GM12801 (cell line): ENCODE data around the gene HEATR5A.

Experiments used
- TF ChIP-seq, protein P1 (sequence below): IDR thresholded peaks from one replicate; pipeline ENCODE4 v1.5.1; 2011; ENCODE audit warnings: control low read depth; ENCODE audit not compliant: insufficient read length; ENCODE audit errors: extremely low read depth

HEATR5A gene

DNA sequence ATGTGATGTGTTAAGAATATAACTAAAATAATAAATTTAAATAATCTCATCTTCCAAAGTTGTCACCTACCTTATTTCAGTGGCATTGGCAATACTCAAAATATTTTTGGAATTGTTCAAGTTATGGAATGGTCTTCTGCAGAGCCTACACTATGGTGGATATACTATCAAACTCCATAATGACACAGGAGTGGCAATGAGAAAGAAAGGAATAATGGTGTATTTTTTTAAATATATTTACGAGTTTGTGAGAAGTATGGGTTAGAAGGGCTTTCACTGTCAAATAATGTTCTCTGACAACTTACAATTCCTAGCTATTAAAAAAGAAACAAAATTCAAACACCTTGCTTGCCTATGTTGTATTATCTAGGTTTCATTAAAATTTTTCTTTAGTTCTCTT lies 38.1 kb downstream of the HEATR5A start:
- TF ChIP-seq, protein P1, sequence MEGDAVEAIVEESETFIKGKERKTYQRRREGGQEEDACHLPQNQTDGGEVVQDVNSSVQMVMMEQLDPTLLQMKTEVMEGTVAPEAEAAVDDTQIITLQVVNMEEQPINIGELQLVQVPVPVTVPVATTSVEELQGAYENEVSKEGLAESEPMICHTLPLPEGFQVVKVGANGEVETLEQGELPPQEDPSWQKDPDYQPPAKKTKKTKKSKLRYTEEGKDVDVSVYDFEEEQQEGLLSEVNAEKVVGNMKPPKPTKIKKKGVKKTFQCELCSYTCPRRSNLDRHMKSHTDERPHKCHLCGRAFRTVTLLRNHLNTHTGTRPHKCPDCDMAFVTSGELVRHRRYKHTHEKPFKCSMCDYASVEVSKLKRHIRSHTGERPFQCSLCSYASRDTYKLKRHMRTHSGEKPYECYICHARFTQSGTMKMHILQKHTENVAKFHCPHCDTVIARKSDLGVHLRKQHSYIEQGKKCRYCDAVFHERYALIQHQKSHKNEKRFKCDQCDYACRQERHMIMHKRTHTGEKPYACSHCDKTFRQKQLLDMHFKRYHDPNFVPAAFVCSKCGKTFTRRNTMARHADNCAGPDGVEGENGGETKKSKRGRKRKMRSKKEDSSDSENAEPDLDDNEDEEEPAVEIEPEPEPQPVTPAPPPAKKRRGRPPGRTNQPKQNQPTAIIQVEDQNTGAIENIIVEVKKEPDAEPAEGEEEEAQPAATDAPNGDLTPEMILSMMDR: no peak

DNA sequence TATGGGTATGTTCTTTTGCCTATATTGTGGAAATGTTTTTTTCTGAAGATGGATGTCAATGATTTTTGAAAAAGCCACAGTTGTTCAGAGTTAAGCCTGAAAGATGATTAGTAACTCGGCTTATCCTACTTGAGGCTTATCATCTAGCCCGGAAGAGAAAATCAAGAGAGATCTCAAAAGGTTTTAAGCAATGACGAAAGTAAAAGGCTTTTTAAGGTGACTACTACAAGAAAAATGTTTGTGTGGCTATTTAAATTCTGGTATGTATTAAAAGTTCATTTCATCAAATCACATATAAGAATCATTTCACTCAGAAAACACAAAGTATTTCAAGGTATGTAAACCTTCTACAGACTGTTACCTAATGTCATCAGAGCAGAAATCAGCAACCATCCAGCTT lies 40.2 kb downstream of the HEATR5A start:
- TF ChIP-seq, protein P1: no peak

DNA sequence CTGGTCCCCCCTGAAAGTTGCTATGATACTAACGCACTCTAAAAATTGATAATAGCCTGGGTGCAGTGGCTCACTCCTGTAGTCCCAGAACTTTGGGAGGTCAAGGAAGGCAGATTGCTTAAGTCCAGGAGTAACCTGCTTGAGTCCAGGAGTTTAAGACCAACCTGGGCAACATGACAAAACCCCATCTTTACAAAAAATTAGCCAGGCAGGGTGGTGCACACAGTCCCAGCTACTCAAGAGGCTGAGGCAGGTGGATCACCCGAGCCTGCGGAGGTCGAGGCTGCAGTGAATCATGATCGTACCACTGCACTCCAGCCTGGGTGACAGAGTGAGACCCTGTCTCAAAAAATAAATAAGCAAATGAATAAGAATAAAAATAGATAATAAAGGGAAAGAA lies 42.9 kb downstream of the HEATR5A start:
- TF ChIP-seq, protein P1: no peak

DNA sequence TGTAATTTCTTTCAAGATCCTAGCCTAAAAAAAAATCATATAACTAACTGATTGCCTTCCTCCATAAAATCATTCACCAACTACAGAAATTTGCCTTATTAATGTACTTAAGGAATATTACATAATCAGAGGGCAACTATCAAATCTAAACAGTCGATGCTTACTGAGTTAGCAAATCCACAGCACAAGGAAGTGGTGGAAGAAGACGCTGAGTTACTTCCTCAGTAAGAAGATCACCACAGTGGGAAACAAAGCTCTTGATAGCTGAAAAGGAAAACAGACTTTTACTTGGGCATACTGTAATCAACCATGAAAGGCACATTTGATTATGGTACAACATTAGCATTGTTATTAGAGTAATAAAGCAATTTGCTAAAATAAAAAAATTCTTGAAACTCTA lies 48.7 kb downstream of the HEATR5A start:
- TF ChIP-seq, protein P1: no peak

DNA sequence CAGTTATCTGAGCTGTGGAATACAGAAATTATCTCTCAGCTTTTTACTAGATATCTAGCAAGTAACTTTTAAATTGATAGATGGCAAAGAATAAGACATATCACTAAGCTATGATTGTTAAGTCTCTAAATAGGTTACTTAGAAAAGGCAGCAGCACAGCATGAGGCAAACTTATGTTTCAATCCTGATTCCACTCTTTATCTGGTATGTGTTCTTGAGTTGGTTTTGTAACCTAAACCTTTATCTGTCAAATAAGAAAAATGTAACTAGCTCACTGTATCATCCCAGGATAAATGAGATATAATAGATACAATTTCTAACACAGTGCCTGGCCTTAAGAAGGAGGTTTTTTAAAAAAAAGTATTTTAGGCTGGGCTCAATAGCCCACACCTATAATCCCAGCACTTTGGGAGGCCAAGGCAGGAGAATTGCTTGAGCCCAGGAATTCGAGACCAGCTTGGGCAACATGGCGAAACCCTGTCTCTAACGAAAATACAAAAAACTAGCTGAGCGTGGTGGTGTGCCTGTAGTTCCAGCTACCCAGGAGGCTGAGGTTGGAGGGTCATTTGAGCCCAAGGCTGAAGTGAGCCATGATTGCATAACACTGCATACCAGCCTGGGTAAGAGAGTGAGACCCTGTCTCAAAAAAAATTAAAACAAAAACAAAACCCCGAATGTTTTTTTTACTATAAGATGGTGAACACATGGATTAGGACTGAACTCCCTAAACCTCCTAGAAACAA lies 56.8 kb downstream of the HEATR5A start:
- TF ChIP-seq, protein P1: no peak

DNA sequence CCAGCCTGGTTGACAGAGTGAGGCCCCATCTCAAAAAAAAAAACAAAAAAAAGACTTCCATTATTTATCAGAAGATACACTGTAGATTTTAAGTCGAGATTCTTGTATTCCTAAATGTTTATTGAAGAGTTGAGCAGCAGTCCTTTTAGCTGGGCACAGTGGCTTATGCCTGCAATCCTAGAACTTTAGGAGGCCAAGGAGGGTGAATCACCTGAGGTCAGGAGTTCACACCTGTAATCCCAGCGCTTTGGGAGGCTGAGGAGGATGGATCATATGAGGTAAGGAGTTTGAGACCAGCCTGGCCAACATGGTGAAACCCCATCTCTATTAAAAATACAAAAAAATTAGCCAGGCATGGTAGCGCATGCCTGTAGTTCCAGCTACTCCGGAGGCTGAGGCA lies 57.6 kb downstream of the HEATR5A start:
- TF ChIP-seq, protein P1: no peak

DNA sequence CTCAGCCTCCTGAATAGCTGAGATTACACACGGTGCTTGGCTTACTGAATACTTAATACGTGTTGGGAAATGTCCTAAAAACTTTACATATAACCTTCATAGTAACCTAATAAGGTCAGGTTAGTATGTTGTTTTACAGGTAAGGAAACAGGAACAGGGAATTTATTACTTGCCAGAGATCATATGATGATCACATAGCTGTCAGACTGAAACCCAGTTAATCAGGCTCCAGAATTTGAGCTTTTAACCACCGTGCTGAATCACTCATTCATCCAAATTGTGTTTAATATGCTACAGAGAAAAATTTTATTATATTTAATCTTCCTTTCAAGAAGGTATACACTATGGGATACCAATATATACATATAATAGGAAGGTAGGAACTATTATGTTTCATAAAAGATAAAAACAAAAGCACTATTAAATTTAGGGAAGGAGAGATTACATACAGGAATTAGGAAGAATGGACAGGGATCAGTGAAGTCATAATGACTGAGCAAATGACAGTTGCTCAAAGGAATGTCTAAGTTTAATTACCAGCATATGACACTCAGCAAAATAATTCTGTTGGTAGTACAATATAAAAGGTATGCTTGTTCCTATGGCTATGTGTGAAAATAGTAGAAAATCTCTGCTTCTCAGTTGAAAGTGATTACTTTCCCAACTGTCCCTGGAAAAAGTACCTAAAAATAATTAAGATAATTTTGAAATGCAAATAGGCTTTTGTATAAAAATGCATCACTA lies 59.3 kb downstream of the HEATR5A start:
- TF ChIP-seq, protein P1: no peak
